ENCODE data around the gene RPL13.

- TF ChIP-seq CTCF (IDR thresholded peaks at IDR 0.05; ENCODE audit: borderline replicate concordance, extremely low read depth, low read length, poor library complexity, severe bottlenecking) (no peak), EZH2 (IDR thresholded peaks at IDR 0.05; ENCODE audit: borderline replicate concordance, low read depth, low read length, severe bottlenecking) (no peak)
Observed at GRCh38 chr16:89511374-89511773, 49.1 kb upstream of the RPL13 start.
